CD14-positive monocyte (primary cell): ENCODE data around the gene DUOX2. TPM values are rescaled to one million over a fixed set of nuclear protein-coding genes. Genes with fewer than 3 reads are reported as not detected.
"Not testable (repeated sequence)": the region's sequence is repeated elsewhere in the genome, so short reads cannot be mapped to it uniquely, and the experiment has no call there.

ENCODE experiments used
- DNase-seq, 3 donors: peaks; one replicate each; pipeline ENCODE4 v3.0.0-alpha.2; 2011 to 2022
- H2AFZ ChIP-seq: 2 replicates; pipeline ENCODE4 v1.6.0; 2012; ENCODE audit warnings: mild to moderate bottlenecking, low read depth, low read length, inconsistent platforms; ENCODE audit not compliant: insufficient read depth, poor library complexity, severe bottlenecking
- H3K27ac ChIP-seq, 2 donors: 1 replicate in 1 of 2; 2 replicates in 1 of 2; pipeline ENCODE4 v1.5.1; 2012 to 2013; ENCODE audit warnings: low read length in 2 of 2, control low read depth in 1 of 2, inconsistent platforms in 1 of 2, low read depth in 1 of 2, mild to moderate bottlenecking in 1 of 2
- H3K27me3 ChIP-seq, 2 donors: one replicate each; pipeline versions ENCODE4 v1.6.0 to v1.6.1; 2011 to 2013; ENCODE audit warnings: low read length in 2 of 2; ENCODE audit not compliant: control insufficient read depth in 2 of 2, insufficient read depth in 2 of 2
- H3K36me3 ChIP-seq, 2 donors: replicated peaks in 1 of 2; 1 replicate in 1 of 2; 2 replicates in 1 of 2; pipeline versions ENCODE4 v1.5.1 to v1.6.1; 2012 to 2013; ENCODE audit warnings: low read length in 2 of 2, control low read depth in 1 of 2, inconsistent platforms in 1 of 2, mild to moderate bottlenecking in 1 of 2; ENCODE audit not compliant: insufficient read depth in 2 of 2, control insufficient read depth in 1 of 2
- H3K4me1 ChIP-seq, 2 donors: 1 replicate in 1 of 2; 2 replicates in 1 of 2; pipeline versions ENCODE4 v1.5.1 to v1.6.1; 2012 to 2013; ENCODE audit warnings: low read length in 2 of 2, control low read depth in 1 of 2, inconsistent platforms in 1 of 2, mild to moderate bottlenecking in 1 of 2, moderate library complexity in 1 of 2; ENCODE audit not compliant: insufficient read depth in 2 of 2, control insufficient read depth in 1 of 2
- H3K4me2 ChIP-seq: replicated peaks from 2 replicates; pipeline ENCODE3; 2012; ENCODE audit warnings: low read length, moderate library complexity, mild to moderate bottlenecking; ENCODE audit not compliant: poor library complexity, severe bottlenecking; ENCODE audit errors: extremely low read depth
- H3K4me3 ChIP-seq, 3 experiments: fragments of 200-600 bp in 1 of 3; sonication (generic) in 1 of 3; replicated peaks in 1 of 3; 1 replicate in 2 of 3; 2 replicates in 1 of 3; pipeline ENCODE4 v1.5.1; 2011 to 2013; ENCODE audit warnings: low read length in 3 of 3, mild to moderate bottlenecking in 3 of 3, control low read depth in 2 of 3, low read depth in 2 of 3, inconsistent platforms in 1 of 3, moderate library complexity in 1 of 3
- H3K79me2 ChIP-seq: 2 replicates; pipeline ENCODE4 v1.6.0; 2012; ENCODE audit warnings: mild to moderate bottlenecking, control low read depth, inconsistent platforms, low read length, moderate library complexity; ENCODE audit not compliant: insufficient read depth
- H3K9ac ChIP-seq: 2 replicates; pipeline ENCODE4 v1.6.0; 2017; ENCODE audit warnings: low read length, mild to moderate bottlenecking; ENCODE audit not compliant: insufficient read depth, poor library complexity, severe bottlenecking
- H3K9me3 ChIP-seq, 2 donors: replicated peaks in 1 of 2; 1 replicate in 1 of 2; 2 replicates in 1 of 2; pipeline versions ENCODE4 v1.5.1 to v1.6.1; 2012 to 2013; ENCODE audit warnings: low read length in 2 of 2, control low read depth in 1 of 2; ENCODE audit not compliant: control insufficient read depth in 1 of 2, insufficient read depth in 1 of 2
- H4K20me1 ChIP-seq: 2 replicates; pipeline ENCODE4 v1.6.0; 2012; ENCODE audit warnings: mild to moderate bottlenecking, low read length, control low read depth, moderate library complexity; ENCODE audit not compliant: insufficient read depth
- H3K27ac Mint-ChIP-seq, 7 donors: one replicate each; pipeline ENCODE4 v1.8.0; 2020; ENCODE audit warnings: mild to moderate bottlenecking in 7 of 7, mixed read lengths in 7 of 7, moderate library complexity in 6 of 7, inconsistent platforms in 2 of 7
- H3K27me3 Mint-ChIP-seq, 3 donors: one replicate each; pipeline ENCODE4 v1.8.0; 2021 to 2022; ENCODE audit warnings: low read depth in 3 of 3, mild to moderate bottlenecking in 3 of 3, mixed read lengths in 3 of 3, moderate library complexity in 3 of 3, inconsistent platforms in 1 of 3
- H3K36me3 Mint-ChIP-seq, 2 donors: one replicate each; pipeline ENCODE4 v1.8.0; 2020; ENCODE audit warnings: mixed read lengths in 2 of 2, inconsistent platforms in 1 of 2, mild to moderate bottlenecking in 1 of 2
- H3K4me1 Mint-ChIP-seq: one replicate; pipeline ENCODE4 v1.8.0; 2020; ENCODE audit warnings: mild to moderate bottlenecking, mixed read lengths
- H3K4me3 Mint-ChIP-seq, 2 donors: one replicate each; pipeline ENCODE4 v1.8.0; 2020; ENCODE audit warnings: mild to moderate bottlenecking in 2 of 2, mixed read lengths in 2 of 2, moderate library complexity in 1 of 2
- H3K9me3 Mint-ChIP-seq, 7 donors: one replicate each; pipeline ENCODE4 v1.8.0; 2020 to 2022; ENCODE audit warnings: mixed read lengths in 7 of 7, mild to moderate bottlenecking in 6 of 7, moderate library complexity in 6 of 7, inconsistent platforms in 2 of 7
- CTCF ChIP-seq: fragments of 200-600 bp; IDR thresholded peaks from one replicate; pipeline ENCODE4 v1.8.0; 2022; ENCODE audit warnings: antibody characterized with exemption, mild to moderate bottlenecking
- WGBS: methylation state at CpG from one replicate; pipeline ENCODE4 v1.1.5; 2013; ENCODE audit warnings: missing lambda C conversion rate; ENCODE audit not compliant: insufficient coverage; 5-methylcytosine and 5-hydroxymethylcytosine counted together
- intact Hi-C, 2 donors: fragments of 100-400 bp; cut with micrococcal nuclease; formaldehyde crosslinking; loops; one replicate each; pipeline versions ENCODE4 v1.15.0 to v1.15.1; 2023
- polyA plus RNA-seq, 3 donors: library from polyadenylated mRNA; depleted of rRNA in 1 of 3; unstranded in 2 of 3; stranded (reverse) in 1 of 3; fragments of 300-500 nt in 2 of 3; fragments of >200 nt in 1 of 3; fragmentation: Illumina TruSeq in 2 of 3; gene quantifications; 1 replicate in 2 of 3; 2 replicates in 1 of 3; pipeline ENCODE4 v1.2.3, GENCODE V29; 2012 to 2021

DUOX2 gene
- polyA plus RNA-seq, 3 donors: 0.01 TPM; not detected in 2

- Histone ChIP-seq H3K79me2 (no peaks in the 10 kb centered on the region), H3K9ac (no peak overlapping the region), H3K27me3 (no peaks in the 10 kb centered on the region), H3K36me3 (no peaks in the 10 kb centered on the region), H3K4me3 (no peak overlapping the region), H2AFZ (no peak overlapping the region), H3K4me2 (no peak overlapping the region), H3K9me3 (no peaks in the 10 kb centered on the region), H3K4me1 (no peaks in the 10 kb centered on the region), H4K20me1 (no peaks in the 10 kb centered on the region), H3K27ac (no peak overlapping the region)
- WGBS: 17% methylated on average over 1 of the region's 3 CpGs
- H3K9me3 Mint-ChIP-seq: peaks cover 0 to 1% (median 0%) of the 10 kb centered on the region in 7 donors
- no peak for DNase-seq
- no peak overlapping the region for H3K27ac Mint-ChIP-seq
- no peak for TF ChIP-seq CTCF
- H3K27me3 Mint-ChIP-seq: peaks cover 0 to 8% (median 2%) of the 10 kb centered on the region in 3 donors
- intact Hi-C loops: no loop called here
- H3K36me3 Mint-ChIP-seq: no peaks in the 10 kb centered on the region
- no peak overlapping the region for H3K4me3 Mint-ChIP-seq
- H3K4me1 Mint-ChIP-seq: no peaks in the 10 kb centered on the region
Measured at GRCh38 chr15:45084163-45084562, 29.8 kb downstream of the DUOX2 start.

- Mint-ChIP-seq H3K9me3 (peaks cover 0 to 1% (median 0%) of the 10 kb centered on the region in 7 donors), H3K27ac (no peak overlapping the region), H3K4me1 (no peaks in the 10 kb centered on the region), H3K36me3 (no peaks in the 10 kb centered on the region), H3K27me3 (peaks cover 0 to 8% (median 0%) of the 10 kb centered on the region in 3 donors), H3K4me3 (no peak overlapping the region)
- no peak overlapping the region for H3K4me3 ChIP-seq
- no peaks in the 10 kb centered on the region for H4K20me1 ChIP-seq
- no peaks in the 10 kb centered on the region for H3K36me3 ChIP-seq
- H3K4me1 ChIP-seq: no peaks in the 10 kb centered on the region
- no peak overlapping the region for H3K9ac ChIP-seq
- no peak overlapping the region for H3K27ac ChIP-seq
- H2AFZ ChIP-seq: no peak overlapping the region
- H3K9me3 ChIP-seq: no peaks in the 10 kb centered on the region
- no peaks in the 10 kb centered on the region for H3K27me3 ChIP-seq
- DNase-seq: no peak
- no peaks in the 10 kb centered on the region for H3K79me2 ChIP-seq
- TF ChIP-seq CTCF: no peak
- intact Hi-C loops: no loop called here
- H3K4me2 ChIP-seq: no peak overlapping the region
Measured at GRCh38 chr15:45083223-45083622, 30.7 kb downstream of the DUOX2 start.

GRCh38 chr15:45082412-45082811 lies 31.6 kb downstream of the DUOX2 start:
- not testable (repeated sequence) for H3K27ac Mint-ChIP-seq, DNase-seq

More at GRCh38 chr15:45082412-45082811, 31.6 kb downstream of the DUOX2 start:
- H3K36me3 ChIP-seq, H3K27ac ChIP-seq, H3K9ac ChIP-seq, H3K4me3 Mint-ChIP-seq, H3K4me1 Mint-ChIP-seq, H3K9me3 ChIP-seq, intact Hi-C loops, H3K4me1 ChIP-seq, H3K9me3 Mint-ChIP-seq, H3K27me3 Mint-ChIP-seq, H3K36me3 Mint-ChIP-seq, H3K4me2 ChIP-seq, H3K79me2 ChIP-seq, H3K4me3 ChIP-seq, H2AFZ ChIP-seq, H3K27me3 ChIP-seq, H4K20me1 ChIP-seq: not testable (repeated sequence)
- no CpG with 5 or more reads among the region's 10 CpGs for WGBS
